LNCAP (cell line): Measurements from ENCODE around the gene OTOF.

Source experiments
- TF ChIP-seq, protein P1 (sequence below): fragments of 450-650 bp; IDR thresholded peaks from 2 replicates; pipeline ENCODE4 v1.5.1; 2017; ENCODE audit warnings: mild to moderate bottlenecking

Gene OTOF

DNA sequence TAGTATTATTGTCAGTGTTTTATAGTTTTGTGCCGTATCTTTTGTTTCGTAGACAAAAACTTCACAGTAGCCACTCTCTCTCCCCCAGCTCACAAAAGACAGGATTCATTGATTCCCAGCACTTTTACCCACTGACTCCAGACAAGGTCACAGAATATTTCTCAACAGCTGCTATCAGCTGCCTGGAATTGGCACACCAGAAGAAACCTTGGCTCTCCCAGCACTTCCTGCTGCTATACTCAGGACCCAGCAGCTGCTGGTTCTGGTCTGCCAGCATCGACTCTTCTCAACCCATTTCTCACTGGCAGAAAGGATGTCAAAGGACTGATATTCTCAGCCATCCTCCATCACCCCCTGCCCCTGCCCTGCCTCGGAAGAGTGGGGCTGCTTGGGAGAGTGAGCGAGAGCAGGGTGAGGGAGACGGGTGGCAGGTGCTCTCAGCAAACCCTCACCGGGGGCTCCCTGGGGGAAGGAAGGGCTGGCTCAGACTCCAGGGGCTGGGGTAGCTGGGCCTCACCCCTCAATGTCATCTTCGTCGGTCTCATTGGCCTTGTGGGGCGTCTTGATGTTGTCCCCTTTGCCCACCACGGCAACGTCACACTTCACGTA is 6.1 kb upstream of the OTOF start:
- TF ChIP-seq, protein P1, sequence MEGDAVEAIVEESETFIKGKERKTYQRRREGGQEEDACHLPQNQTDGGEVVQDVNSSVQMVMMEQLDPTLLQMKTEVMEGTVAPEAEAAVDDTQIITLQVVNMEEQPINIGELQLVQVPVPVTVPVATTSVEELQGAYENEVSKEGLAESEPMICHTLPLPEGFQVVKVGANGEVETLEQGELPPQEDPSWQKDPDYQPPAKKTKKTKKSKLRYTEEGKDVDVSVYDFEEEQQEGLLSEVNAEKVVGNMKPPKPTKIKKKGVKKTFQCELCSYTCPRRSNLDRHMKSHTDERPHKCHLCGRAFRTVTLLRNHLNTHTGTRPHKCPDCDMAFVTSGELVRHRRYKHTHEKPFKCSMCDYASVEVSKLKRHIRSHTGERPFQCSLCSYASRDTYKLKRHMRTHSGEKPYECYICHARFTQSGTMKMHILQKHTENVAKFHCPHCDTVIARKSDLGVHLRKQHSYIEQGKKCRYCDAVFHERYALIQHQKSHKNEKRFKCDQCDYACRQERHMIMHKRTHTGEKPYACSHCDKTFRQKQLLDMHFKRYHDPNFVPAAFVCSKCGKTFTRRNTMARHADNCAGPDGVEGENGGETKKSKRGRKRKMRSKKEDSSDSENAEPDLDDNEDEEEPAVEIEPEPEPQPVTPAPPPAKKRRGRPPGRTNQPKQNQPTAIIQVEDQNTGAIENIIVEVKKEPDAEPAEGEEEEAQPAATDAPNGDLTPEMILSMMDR = no peak

DNA sequence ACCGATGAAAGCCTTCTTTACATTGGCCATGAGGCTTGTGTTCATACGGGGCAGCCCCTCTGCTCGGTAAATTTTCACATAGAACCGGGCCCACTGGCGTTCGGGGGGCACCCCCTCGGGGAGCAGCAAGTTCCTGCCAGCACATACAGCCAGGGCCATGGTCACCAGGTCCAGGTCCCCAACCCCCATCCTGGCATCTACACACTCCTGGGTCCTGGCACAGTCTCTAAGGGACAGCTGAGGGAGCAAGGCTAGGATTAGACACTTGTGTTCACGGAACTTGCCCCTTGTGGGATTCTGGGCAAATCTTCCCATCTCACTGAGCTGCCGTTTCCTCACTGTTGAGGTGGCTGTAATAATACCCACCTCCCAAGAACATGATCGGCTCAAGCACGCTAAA is 5.6 kb upstream of the OTOF start:
- TF ChIP-seq, protein P1 = no peak

DNA sequence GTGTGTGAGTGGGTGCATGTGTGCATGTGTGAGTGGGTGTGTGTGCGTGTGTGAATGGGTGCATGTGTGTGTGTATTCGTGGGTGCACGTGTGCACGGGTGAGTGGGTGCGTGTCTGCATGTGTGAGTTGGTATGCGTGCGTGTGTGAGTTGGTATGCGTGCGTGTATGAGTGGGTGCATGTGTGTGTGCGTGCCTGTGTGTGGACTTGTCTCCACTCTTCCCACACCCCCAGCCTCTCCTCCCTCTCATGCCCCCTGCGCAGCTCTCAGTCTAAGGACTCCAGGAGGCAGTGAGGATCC is 5.1 kb upstream of the OTOF start:
- TF ChIP-seq, protein P1 = no peak

DNA sequence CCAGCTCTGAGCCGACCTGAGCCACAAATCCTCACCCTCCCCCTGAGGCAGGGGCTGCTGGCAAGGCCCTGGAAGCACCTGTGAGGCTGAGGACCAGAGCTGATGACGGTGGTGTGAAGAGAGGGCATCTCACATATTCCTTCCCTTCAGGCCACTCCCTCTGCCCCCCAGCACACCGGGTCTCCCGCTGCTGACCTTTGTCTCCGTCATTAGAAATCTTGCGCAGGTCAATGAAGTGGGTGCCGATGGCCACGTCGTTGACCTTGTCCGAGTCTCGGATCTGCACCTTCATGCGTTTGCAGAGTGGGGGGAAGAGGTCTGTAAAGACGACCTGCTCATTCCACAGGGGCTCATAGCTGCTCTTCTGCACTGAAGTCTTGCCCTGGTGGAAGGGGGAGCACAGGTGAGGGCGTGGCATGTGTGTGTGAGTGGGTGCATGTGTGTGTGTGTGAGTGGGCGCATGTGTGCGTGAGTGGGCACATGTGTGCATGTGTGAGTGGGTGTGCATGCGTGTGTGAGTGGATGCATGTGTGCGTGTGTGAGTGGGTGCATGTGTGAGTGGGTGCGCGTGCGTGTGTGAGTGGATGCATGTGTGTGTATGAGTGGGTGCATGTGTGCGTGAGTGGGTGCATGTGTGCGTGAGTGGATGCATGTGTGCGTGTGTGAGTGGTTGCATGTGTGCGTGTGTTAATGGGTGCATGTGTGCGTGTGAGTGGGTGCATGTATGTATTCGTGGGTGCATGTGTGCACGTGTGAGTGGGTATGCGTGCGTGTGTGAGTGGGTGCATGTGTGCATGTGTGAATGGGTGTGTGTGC is 4.5 kb upstream of the OTOF start:
- TF ChIP-seq, protein P1 = no peak

DNA sequence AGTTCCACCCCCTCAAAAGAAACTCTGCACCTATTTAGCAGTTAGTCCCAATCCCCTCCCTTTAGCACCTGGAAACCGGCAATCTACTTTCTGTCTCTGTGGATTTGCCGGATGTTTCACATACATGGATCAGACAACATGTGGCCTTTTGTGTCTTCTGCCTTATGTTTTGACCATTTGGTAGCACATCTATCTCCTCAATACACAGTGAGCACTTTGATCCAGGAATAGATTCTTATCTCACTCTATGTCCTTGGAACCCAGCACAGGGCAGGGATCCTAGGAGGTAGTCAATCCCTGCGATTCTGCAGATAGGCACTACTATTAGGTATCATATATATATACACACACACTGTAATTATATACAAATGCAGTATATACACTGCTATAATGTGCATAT is 3.8 kb upstream of the OTOF start:
- TF ChIP-seq, protein P1 = no peak

DNA sequence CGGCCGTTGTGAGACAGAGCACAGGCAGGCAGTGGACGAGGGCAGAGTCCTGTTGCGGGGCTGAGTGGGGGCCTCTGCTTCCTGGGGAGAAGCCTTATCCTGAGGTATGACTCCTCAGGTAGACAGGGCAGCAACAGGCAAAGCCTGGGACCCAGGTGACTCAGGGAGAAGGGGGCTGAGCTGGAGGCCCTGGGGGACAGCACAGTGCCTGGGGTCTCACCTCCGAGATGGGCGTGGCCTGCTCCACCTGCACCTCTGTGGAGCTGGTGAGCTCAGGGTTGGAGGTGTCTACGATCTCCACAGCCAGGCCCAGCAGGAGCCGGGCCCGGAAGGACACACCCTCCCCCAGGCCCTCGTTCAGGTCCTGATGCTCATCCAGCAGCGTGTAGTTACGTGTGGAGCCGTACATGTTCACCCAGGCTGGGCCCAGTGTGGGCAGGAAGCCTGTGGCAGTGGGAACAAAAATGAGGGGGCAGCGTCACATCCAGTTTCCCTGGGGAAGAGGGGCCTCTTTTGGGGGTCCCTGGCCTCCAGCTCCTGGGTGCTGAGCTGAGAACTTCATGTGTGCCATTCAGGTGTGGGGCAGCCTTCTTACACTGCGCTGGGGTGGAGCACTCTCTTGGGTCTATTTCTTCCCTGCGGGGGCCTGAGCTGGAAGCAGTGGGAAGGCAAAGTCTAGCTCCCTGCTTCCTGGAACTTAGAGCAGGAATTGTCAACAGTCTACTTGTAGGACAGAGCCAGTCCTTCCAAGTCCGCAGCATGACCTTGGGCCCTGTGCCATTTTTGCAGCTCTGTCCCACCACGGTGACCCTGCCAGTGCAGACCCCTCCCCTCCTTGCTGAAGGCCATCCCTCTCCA is 2.9 kb upstream of the OTOF start:
- TF ChIP-seq, protein P1 = no peak

DNA sequence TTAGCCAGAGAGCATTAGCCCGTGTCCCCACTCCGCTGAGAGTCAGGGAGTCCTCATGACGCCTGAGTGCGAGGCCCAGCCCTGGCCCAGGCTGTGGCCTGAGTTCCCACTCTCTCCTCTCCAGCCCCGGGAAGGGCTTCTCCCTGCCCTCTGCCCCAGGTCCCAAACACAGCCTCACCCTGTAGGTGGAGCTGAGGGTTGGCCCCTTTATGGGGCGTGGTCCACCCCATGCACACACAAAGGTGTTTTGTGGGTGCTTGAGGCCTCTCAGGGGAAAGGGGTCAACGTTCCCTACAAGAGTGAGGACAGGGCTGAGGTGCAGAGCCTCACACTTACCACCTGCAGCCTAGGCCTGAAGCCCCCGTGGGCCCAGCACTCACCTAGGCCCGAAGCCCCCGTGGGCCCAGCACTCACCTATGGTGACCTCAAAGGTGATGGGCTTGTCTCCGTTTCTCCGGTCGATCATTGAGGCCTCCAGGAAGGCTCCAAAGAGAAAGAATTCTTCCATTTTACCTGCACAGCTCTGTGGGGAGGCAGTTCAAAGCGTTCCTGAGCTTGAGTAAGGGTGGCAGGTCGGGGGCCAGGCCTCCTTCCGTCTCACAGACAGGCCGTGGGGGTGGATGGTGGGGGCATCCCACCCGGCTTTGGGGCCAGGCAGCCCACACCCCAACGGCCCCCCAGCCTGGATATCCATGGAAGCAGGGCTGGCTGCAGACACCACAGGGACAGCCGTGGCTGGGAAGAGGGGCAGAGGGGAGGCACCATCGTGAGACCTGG is 2.1 kb upstream of the OTOF start:
- TF ChIP-seq, protein P1 = no peak
